Prostate gland (tissue), 2 donors: ENCODE results near the gene NAALADL2.

Experiments
- POLR2A ChIP-seq: fragments of 450-650 bp; IDR thresholded peaks from one replicate; pipeline ENCODE4 v1.6.1; 2016; ENCODE audit warnings: antibody characterized with exemption, mild to moderate bottlenecking
- TF ChIP-seq, protein P1 (sequence below), 4 experiments: fragments of 200-600 bp in 2 of 4; fragments of 450-650 bp in 2 of 4; sonication (generic) in 2 of 4; IDR thresholded peaks; 1 replicate in 3 of 4; 2 replicates in 1 of 4; pipeline ENCODE4 v1.5.1; 2016 to 2019; ENCODE audit warnings: antibody characterized with exemption in 4 of 4, mild to moderate bottlenecking in 2 of 4, moderate library complexity in 2 of 4

GRCh38 chr3:175094344-175094743 lies 235.2 kb downstream of the NAALADL2 start:
- TF ChIP-seq, protein P1, sequence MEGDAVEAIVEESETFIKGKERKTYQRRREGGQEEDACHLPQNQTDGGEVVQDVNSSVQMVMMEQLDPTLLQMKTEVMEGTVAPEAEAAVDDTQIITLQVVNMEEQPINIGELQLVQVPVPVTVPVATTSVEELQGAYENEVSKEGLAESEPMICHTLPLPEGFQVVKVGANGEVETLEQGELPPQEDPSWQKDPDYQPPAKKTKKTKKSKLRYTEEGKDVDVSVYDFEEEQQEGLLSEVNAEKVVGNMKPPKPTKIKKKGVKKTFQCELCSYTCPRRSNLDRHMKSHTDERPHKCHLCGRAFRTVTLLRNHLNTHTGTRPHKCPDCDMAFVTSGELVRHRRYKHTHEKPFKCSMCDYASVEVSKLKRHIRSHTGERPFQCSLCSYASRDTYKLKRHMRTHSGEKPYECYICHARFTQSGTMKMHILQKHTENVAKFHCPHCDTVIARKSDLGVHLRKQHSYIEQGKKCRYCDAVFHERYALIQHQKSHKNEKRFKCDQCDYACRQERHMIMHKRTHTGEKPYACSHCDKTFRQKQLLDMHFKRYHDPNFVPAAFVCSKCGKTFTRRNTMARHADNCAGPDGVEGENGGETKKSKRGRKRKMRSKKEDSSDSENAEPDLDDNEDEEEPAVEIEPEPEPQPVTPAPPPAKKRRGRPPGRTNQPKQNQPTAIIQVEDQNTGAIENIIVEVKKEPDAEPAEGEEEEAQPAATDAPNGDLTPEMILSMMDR (IDR thresholded peaks at IDR 0.05) = no peak
- no peak for TF ChIP-seq POLR2A
